IPS-20b (cell line): ENCODE results near the gene CLN3.
A peak's percentile ranks its signal among the peaks of the same experiment; 100 is the strongest.

Experiments
- H3K27ac ChIP-seq: one replicate; pipeline ENCODE4 v1.5.1; 2013; ENCODE audit warnings: low read length
- H3K27me3 ChIP-seq: 2 replicates; pipeline ENCODE4 v1.6.1; 2013; ENCODE audit warnings: mild to moderate bottlenecking, low read length, inconsistent platforms; ENCODE audit not compliant: insufficient read depth
- H3K36me3 ChIP-seq: 2 replicates; pipeline ENCODE4 v1.6.1; 2013; ENCODE audit warnings: low read depth, mild to moderate bottlenecking, inconsistent platforms, low read length, moderate library complexity; ENCODE audit not compliant: insufficient read depth
- H3K4me1 ChIP-seq: 2 replicates; pipeline ENCODE4 v1.6.1; 2013; ENCODE audit warnings: mild to moderate bottlenecking, control low read depth, inconsistent platforms, low read length, moderate library complexity; ENCODE audit not compliant: insufficient read depth
- H3K4me3 ChIP-seq: 2 replicates; pipeline ENCODE4 v1.5.1; 2013; ENCODE audit warnings: mild to moderate bottlenecking, low read length, inconsistent platforms
- H3K9ac ChIP-seq: 2 replicates; pipeline ENCODE4 v1.6.1; 2013; ENCODE audit warnings: low read depth, mild to moderate bottlenecking, inconsistent platforms, low read length, moderate library complexity
- H3K9me3 ChIP-seq: 2 replicates; pipeline ENCODE4 v1.6.1; 2013; ENCODE audit warnings: mild to moderate bottlenecking, low read depth, low read length, inconsistent platforms; ENCODE audit not compliant: insufficient read depth

Gene CLN3

GRCh38 chr16:28491970-28492474 is at the start of gene CLN3:
CLN3 (minus strand) TSS chr16:28492074; CDS start chr16:28491759, 315 bp downstream.
- H3K4me3 ChIP-seq, result peak within 1 kb of the TSS; percentile 93
- peaks cover 10% of the 10 kb centered on the region for H3K36me3 ChIP-seq
- no peaks in the 10 kb centered on the region for H3K27me3 ChIP-seq
- no peaks in the 10 kb centered on the region for H3K9me3 ChIP-seq
- peak within 1 kb of the TSS; percentile 99 for H3K9ac ChIP-seq
- H3K4me1 ChIP-seq, result no peaks in the 10 kb centered on the region
- H3K27ac ChIP-seq, result peak within 1 kb of the TSS; percentile 96

- Histone ChIP-seq H3K36me3 (no peaks in the 10 kb centered on the region), H3K9ac (no peak overlapping the region), H3K4me3 (no peak overlapping the region), H3K4me1 (no peaks in the 10 kb centered on the region), H3K27me3 (no peaks in the 10 kb centered on the region), H3K27ac (no peak overlapping the region), H3K9me3 (no peaks in the 10 kb centered on the region)
These were observed 48.5 kb upstream of the CLN3 start for GRCh38 chr16:28540346-28540745.

- no peak within 1 kb of the TSS for H3K27ac ChIP-seq
These were observed 47.1 kb upstream of the CLN3 start, which contains the start of gene NUPR1 for GRCh38 chr16:28538733-28539596. NUPR1 (minus strand) TSS chr16:28538974; CDS start chr16:28538907, 67 bp downstream.

GRCh38 chr16:28537964-28538732 is 46.3 kb upstream of the CLN3 start:
- Histone ChIP-seq H3K9ac (no peak overlapping the region), H3K27ac (no peak overlapping the region), H3K4me1 (no peaks in the 10 kb centered on the region), H3K36me3 (no peaks in the 10 kb centered on the region), H3K4me3 (no peak overlapping the region), H3K27me3 (no peaks in the 10 kb centered on the region), H3K9me3 (no peaks in the 10 kb centered on the region)

More at GRCh38 chr16:28538733-28539596, 47.1 kb upstream of the CLN3 start, which contains the start of gene NUPR1:
- Histone ChIP-seq H3K9me3 (no peaks in the 10 kb centered on the region), H3K9ac (no peak within 1 kb of the TSS), H3K4me1 (no peaks in the 10 kb centered on the region), H3K27me3 (no peaks in the 10 kb centered on the region), H3K4me3 (no peak within 1 kb of the TSS), H3K36me3 (no peaks in the 10 kb centered on the region)

- Histone ChIP-seq H3K27me3 (no peaks in the 10 kb centered on the region), H3K9me3 (no peaks in the 10 kb centered on the region), H3K27ac (no peak overlapping the region), H3K36me3 (no peaks in the 10 kb centered on the region), H3K9ac (no peak overlapping the region), H3K4me1 (no peaks in the 10 kb centered on the region), H3K4me3 (no peak overlapping the region)
These were observed 45.2 kb upstream of the CLN3 start for GRCh38 chr16:28537076-28537475.

GRCh38 chr16:28534542-28535373 is 42.9 kb upstream of the CLN3 start:
- no peak overlapping the region for H3K9ac ChIP-seq
- H3K27me3 ChIP-seq, result no peaks in the 10 kb centered on the region
- H3K4me1 ChIP-seq, result no peaks in the 10 kb centered on the region
- no peak overlapping the region for H3K4me3 ChIP-seq
- H3K36me3 ChIP-seq, result no peaks in the 10 kb centered on the region
- H3K9me3 ChIP-seq, result no peaks in the 10 kb centered on the region
- no peak overlapping the region for H3K27ac ChIP-seq

GRCh38 chr16:28532940-28533647 is 41.2 kb upstream of the CLN3 start:
- H3K27me3 ChIP-seq, result no peaks in the 10 kb centered on the region
- no peaks in the 10 kb centered on the region for H3K4me1 ChIP-seq
- H3K27ac ChIP-seq, result no peak overlapping the region
- no peak overlapping the region for H3K9ac ChIP-seq
- H3K4me3 ChIP-seq, result no peak overlapping the region
- no peaks in the 10 kb centered on the region for H3K9me3 ChIP-seq
- no peaks in the 10 kb centered on the region for H3K36me3 ChIP-seq

- H3K9me3 ChIP-seq, result no peaks in the 10 kb centered on the region
These were observed 40.2 kb upstream of the CLN3 start for GRCh38 chr16:28531777-28532744.

GRCh38 chr16:28529124-28529523 is 37.2 kb upstream of the CLN3 start:
- Histone ChIP-seq H3K27ac (no peak overlapping the region), H3K9me3 (no peaks in the 10 kb centered on the region), H3K4me1 (no peaks in the 10 kb centered on the region)

More at GRCh38 chr16:28531777-28532744, 40.2 kb upstream of the CLN3 start:
- Histone ChIP-seq H3K9ac (no peak overlapping the region), H3K27ac (no peak overlapping the region), H3K36me3 (no peaks in the 10 kb centered on the region), H3K27me3 (no peaks in the 10 kb centered on the region), H3K4me3 (no peak overlapping the region), H3K4me1 (no peaks in the 10 kb centered on the region)

GRCh38 chr16:28528463-28528867 is 36.6 kb upstream of the CLN3 start:
- Histone ChIP-seq H3K9ac (no peak overlapping the region), H3K36me3 (no peaks in the 10 kb centered on the region), H3K27ac (no peak overlapping the region), H3K27me3 (no peaks in the 10 kb centered on the region), H3K9me3 (no peaks in the 10 kb centered on the region), H3K4me3 (no peak overlapping the region), H3K4me1 (no peaks in the 10 kb centered on the region)

More at GRCh38 chr16:28529124-28529523, 37.2 kb upstream of the CLN3 start:
- no peaks in the 10 kb centered on the region for H3K27me3 ChIP-seq
- H3K4me3 ChIP-seq, result no peak overlapping the region
- no peaks in the 10 kb centered on the region for H3K36me3 ChIP-seq
- no peak overlapping the region for H3K9ac ChIP-seq
